ENCODE results near the gene MIGA1.
"Not testable (repeated sequence)": the region's sequence is repeated elsewhere in the genome, so short reads cannot be mapped to it uniquely, and the experiment has no call there.

Gene MIGA1

GRCh38 chr1:77906019-77906545 is 126.6 kb downstream of the MIGA1 start:
- DNase-seq = no peak
- Histone ChIP-seq H3K27ac (ENCODE audit: low read length, poor library complexity, severe bottlenecking) (no peak overlapping the region), H3K9ac (ENCODE audit: low read length) (no peak overlapping the region)

GRCh38 chr1:77906624-77907023 is 127.2 kb downstream of the MIGA1 start:
- H2BK15ac ChIP-seq (ENCODE audit: low read depth, poor library complexity, severe bottlenecking) = no peak overlapping the region
- H3K18ac ChIP-seq (ENCODE audit: low read depth in 1 of 2, low read length in 2 of 2) = no peak overlapping the region
- H3K4me3 ChIP-seq (ENCODE audit: insufficient read depth in 1 of 2, low read depth in 1 of 2, low read length in 2 of 2) = no peak overlapping the region
- no peak overlapping the region for H3K27ac ChIP-seq (ENCODE audit: low read length, poor library complexity, severe bottlenecking)
- H3K27me3 ChIP-seq (ENCODE audit: control insufficient read depth in 1 of 2, insufficient read depth in 1 of 2, low read length in 2 of 2) = no peaks in the 10 kb centered on the region
- H3K4ac ChIP-seq (ENCODE audit: low read depth in 1 of 2, low read length in 2 of 2) = no peak overlapping the region
- H3K14ac ChIP-seq (ENCODE audit: low read length in 2 of 2) = no peak overlapping the region
- peaks cover 14% of the 10 kb centered on the region for H3K79me1 ChIP-seq (replicated peaks; ENCODE audit: low read length, poor library complexity, severe bottlenecking)
- H3K4me1 ChIP-seq (ENCODE audit: control insufficient read depth, insufficient read depth, low read depth, low read length) = no peaks in the 10 kb centered on the region
- H3K36me3 ChIP-seq (ENCODE audit: control insufficient read depth in 1 of 2, insufficient read depth in 2 of 2, low read depth in 1 of 2, low read length in 2 of 2) = peaks cover 0 to 2% of the 10 kb centered on the region in 2 experiments
- DNase-seq = no peak
- H3K23ac ChIP-seq (ENCODE audit: low read length in 2 of 2) = no peak overlapping the region
- no peak overlapping the region for H4K8ac ChIP-seq (ENCODE audit: low read length)
- no peak overlapping the region for H2AFZ ChIP-seq (ENCODE audit: low read depth, low read length)
- H3K9me3 ChIP-seq (ENCODE audit: control insufficient read depth, low read length) = no peaks in the 10 kb centered on the region
- no CpG with 5 or more reads among the region's 1 CpG for WGBS
- H3K4me2 ChIP-seq (ENCODE audit: low read length, poor library complexity, severe bottlenecking) = no peak overlapping the region
- H4K91ac ChIP-seq (ENCODE audit: low read length) = no peak overlapping the region
- no peak overlapping the region for H2BK120ac ChIP-seq (ENCODE audit: low read depth, low read length)
- H2AK5ac ChIP-seq (ENCODE audit: low read length, severe bottlenecking) = no peak overlapping the region
- H2BK12ac ChIP-seq (ENCODE audit: low read length in 2 of 2) = no peak overlapping the region
- H2BK5ac ChIP-seq (ENCODE audit: low read depth, low read length, poor library complexity, severe bottlenecking) = no peak overlapping the region
- H3K9ac ChIP-seq (ENCODE audit: low read length) = no peak overlapping the region

More at GRCh38 chr1:77906019-77906545, 126.6 kb downstream of the MIGA1 start:
- no peak overlapping the region for H2BK5ac ChIP-seq (ENCODE audit: low read depth, low read length, poor library complexity, severe bottlenecking)
- H3K18ac ChIP-seq (ENCODE audit: low read depth in 1 of 2, low read length in 2 of 2) = no peak overlapping the region
- no peak overlapping the region for H3K4ac ChIP-seq (ENCODE audit: low read depth in 1 of 2, low read length in 2 of 2)
- H3K36me3 ChIP-seq (ENCODE audit: control insufficient read depth in 1 of 2, insufficient read depth in 2 of 2, low read depth in 1 of 2, low read length in 2 of 2) = peaks cover 0 to 2% of the 10 kb centered on the region in 2 experiments
- no peak overlapping the region for H3K4me3 ChIP-seq (ENCODE audit: insufficient read depth in 1 of 2, low read depth in 1 of 2, low read length in 2 of 2)
- no peak overlapping the region for H4K91ac ChIP-seq (ENCODE audit: low read length)
- 100% methylated on average over 1 of the region's 2 CpGs for WGBS
- no peak overlapping the region for H2BK15ac ChIP-seq (ENCODE audit: low read depth, poor library complexity, severe bottlenecking)
- no peaks in the 10 kb centered on the region for H3K27me3 ChIP-seq (ENCODE audit: control insufficient read depth in 1 of 2, insufficient read depth in 1 of 2, low read length in 2 of 2)
- no peak overlapping the region for H2AK5ac ChIP-seq (ENCODE audit: low read length, severe bottlenecking)
- no peak overlapping the region for H2BK12ac ChIP-seq (ENCODE audit: low read length in 2 of 2)
- no peaks in the 10 kb centered on the region for H3K9me3 ChIP-seq (ENCODE audit: control insufficient read depth, low read length)
- H3K79me1 ChIP-seq (replicated peaks; ENCODE audit: low read length, poor library complexity, severe bottlenecking) = peaks cover 15% of the 10 kb centered on the region
- H4K8ac ChIP-seq (ENCODE audit: low read length) = no peak overlapping the region
- no peaks in the 10 kb centered on the region for H3K4me1 ChIP-seq (ENCODE audit: control insufficient read depth, insufficient read depth, low read depth, low read length)
- H2BK120ac ChIP-seq (ENCODE audit: low read depth, low read length) = no peak overlapping the region
- no peak overlapping the region for H3K14ac ChIP-seq (ENCODE audit: low read length in 2 of 2)
- no peak overlapping the region for H2AFZ ChIP-seq (ENCODE audit: low read depth, low read length)
- H3K23ac ChIP-seq (ENCODE audit: low read length in 2 of 2) = no peak overlapping the region
- no peak overlapping the region for H3K4me2 ChIP-seq (ENCODE audit: low read length, poor library complexity, severe bottlenecking)

GRCh38 chr1:77910116-77910515 is 130.7 kb downstream of the MIGA1 start:
- Histone ChIP-seq H3K9ac (ENCODE audit: low read length) (peak overlapping the region; percentile 18), H2BK120ac (ENCODE audit: low read depth, low read length) (no peak overlapping the region), H2BK5ac (ENCODE audit: low read depth, low read length, poor library complexity, severe bottlenecking) (no peak overlapping the region), H3K4me3 (ENCODE audit: insufficient read depth in 1 of 2, low read depth in 1 of 2, low read length in 2 of 2) (no peak overlapping the region), H3K4me1 (ENCODE audit: control insufficient read depth, insufficient read depth, low read depth, low read length) (no peaks in the 10 kb centered on the region), H3K18ac (ENCODE audit: low read depth in 1 of 2, low read length in 2 of 2) (no peak overlapping the region), H3K4ac (ENCODE audit: low read depth in 1 of 2, low read length in 2 of 2) (no peak overlapping the region), H3K36me3 (ENCODE audit: control insufficient read depth in 1 of 2, insufficient read depth in 2 of 2, low read depth in 1 of 2, low read length in 2 of 2) (peaks cover 0 to 2% of the 10 kb centered on the region in 2 experiments), H3K27me3 (ENCODE audit: control insufficient read depth in 1 of 2, insufficient read depth in 1 of 2, low read length in 2 of 2) (no peaks in the 10 kb centered on the region), H2AFZ (ENCODE audit: low read depth, low read length) (no peak overlapping the region), H4K8ac (ENCODE audit: low read length) (no peak overlapping the region), H3K23ac (ENCODE audit: low read length in 2 of 2) (no peak overlapping the region), H3K79me1 (replicated peaks; ENCODE audit: low read length, poor library complexity, severe bottlenecking) (peaks cover 20% of the 10 kb centered on the region), H3K4me2 (ENCODE audit: low read length, poor library complexity, severe bottlenecking) (no peak overlapping the region), H3K14ac (ENCODE audit: low read length in 2 of 2) (no peak overlapping the region), H2BK15ac (ENCODE audit: low read depth, poor library complexity, severe bottlenecking) (no peak overlapping the region), H3K9me3 (ENCODE audit: control insufficient read depth, low read length) (no peaks in the 10 kb centered on the region), H2AK5ac (ENCODE audit: low read length, severe bottlenecking) (no peak overlapping the region), H4K91ac (ENCODE audit: low read length) (no peak overlapping the region), H2BK12ac (ENCODE audit: low read length in 2 of 2) (no peak overlapping the region), H3K27ac (ENCODE audit: low read length, poor library complexity, severe bottlenecking) (no peak overlapping the region)
- no peak for DNase-seq
- WGBS = 99% methylated on average over 4 of the region's 4 CpGs

- H2BK15ac ChIP-seq (ENCODE audit: low read depth, poor library complexity, severe bottlenecking); H3K4me2 ChIP-seq (ENCODE audit: low read length, poor library complexity, severe bottlenecking); H3K79me1 ChIP-seq (replicated peaks; ENCODE audit: low read length, poor library complexity, severe bottlenecking); H2BK120ac ChIP-seq (ENCODE audit: low read depth, low read length); DNase-seq; H2AK5ac ChIP-seq (ENCODE audit: low read length, severe bottlenecking); H4K8ac ChIP-seq (ENCODE audit: low read length); H3K4ac ChIP-seq (ENCODE audit: low read depth in 1 of 2, low read length in 2 of 2); H3K4me3 ChIP-seq (ENCODE audit: insufficient read depth in 1 of 2, low read depth in 1 of 2, low read length in 2 of 2); H2AFZ ChIP-seq (ENCODE audit: low read depth, low read length); H3K18ac ChIP-seq (ENCODE audit: low read depth in 1 of 2, low read length in 2 of 2); H2BK12ac ChIP-seq (ENCODE audit: low read length in 2 of 2); H4K91ac ChIP-seq (ENCODE audit: low read length); H3K27me3 ChIP-seq (ENCODE audit: control insufficient read depth in 1 of 2, insufficient read depth in 1 of 2, low read length in 2 of 2); H2BK5ac ChIP-seq (ENCODE audit: low read depth, low read length, poor library complexity, severe bottlenecking); H3K4me1 ChIP-seq (ENCODE audit: control insufficient read depth, insufficient read depth, low read depth, low read length); H3K9ac ChIP-seq (ENCODE audit: low read length); H3K14ac ChIP-seq (ENCODE audit: low read length in 2 of 2); H3K27ac ChIP-seq (ENCODE audit: low read length, poor library complexity, severe bottlenecking); H3K9me3 ChIP-seq (ENCODE audit: control insufficient read depth, low read length); H3K23ac ChIP-seq (ENCODE audit: low read length in 2 of 2): not testable (repeated sequence)
- H3K36me3 ChIP-seq (ENCODE audit: control insufficient read depth in 1 of 2, insufficient read depth in 2 of 2, low read depth in 1 of 2, low read length in 2 of 2) = peaks cover 15 to 34% of the 10 kb centered on the region in 2 experiments
- WGBS = 100% methylated on average over 5 of the region's 5 CpGs
Measured at GRCh38 chr1:77918918-77919317, 139.5 kb downstream of the MIGA1 start.

Measured in mesenchymal stem cell (in vitro differentiated cells and primary cell).